Uterus (tissue), 2 donors: ENCODE results near the gene GANC.

Experiments used
- CTCF ChIP-seq, 4 experiments: fragments of 200-600 bp in 2 of 4; fragments of 450-650 bp in 2 of 4; sonication (generic) in 2 of 4; IDR thresholded peaks; one replicate each; pipeline ENCODE4 v1.5.1; 2016 to 2019; ENCODE audit warnings: antibody characterized with exemption in 4 of 4, mild to moderate bottlenecking in 2 of 4, moderate library complexity in 1 of 4
- POLR2A ChIP-seq, 2 donors: fragments of 450-650 bp; IDR thresholded peaks; one replicate each; pipeline ENCODE4 v1.6.1; 2016; ENCODE audit warnings: antibody characterized with exemption in 2 of 2, mild to moderate bottlenecking in 1 of 2, moderate library complexity in 1 of 2

- no peak for TF ChIP-seq POLR2A (IDR thresholded peaks at IDR 0.05)
- TF ChIP-seq CTCF (IDR thresholded peaks at IDR 0.05), result no peak
Measured at GRCh38 chr15:42368096-42368495, 95.1 kb downstream of the GANC start.
